Transverse colon (tissue), 4 donors: ENCODE data around the gene ADAM30. TPM values are rescaled to one million over a fixed set of nuclear protein-coding genes. Genes with fewer than 3 reads are reported as not detected.

Source experiments
- DNase-seq: peaks from one replicate; pipeline ENCODE4 v3.0.0-alpha.2; 2019
- H3K27ac ChIP-seq, 4 donors: fragments of 200-600 bp; sonication (generic); 2 replicates each; pipeline ENCODE4 v1.5.1; 2016 to 2018; ENCODE audit warnings: inconsistent platforms in 4 of 4
- H3K27me3 ChIP-seq: fragments of 200-600 bp; sonication (generic); 2 replicates; pipeline ENCODE4 v1.5.1; 2017; ENCODE audit warnings: inconsistent platforms
- H3K36me3 ChIP-seq, 4 donors: fragments of 200-600 bp; sonication (generic); 2 replicates each; pipeline ENCODE4 v1.5.1; 2017 to 2019; ENCODE audit warnings: inconsistent platforms in 4 of 4
- H3K4me1 ChIP-seq, 4 donors: fragments of 200-600 bp; sonication (generic); 2 replicates each; pipeline ENCODE4 v1.5.1; 2017 to 2020; ENCODE audit warnings: inconsistent platforms in 4 of 4
- H3K4me3 ChIP-seq, 4 donors: fragments of 200-600 bp; sonication (generic); 1 replicate in 1 of 4; 2 replicates in 3 of 4; pipeline versions ENCODE4 v1.5.1 to v1.6.1; 2017 to 2019; ENCODE audit warnings: inconsistent platforms in 4 of 4
- H3K9me3 ChIP-seq, 2 donors: fragments of 200-600 bp; sonication (generic); 2 replicates each; pipeline ENCODE4 v1.5.1; 2017 to 2019; ENCODE audit warnings: inconsistent platforms in 2 of 2
- CTCF ChIP-seq, 5 experiments: fragments of 200-600 bp in 3 of 5; fragments of 450-650 bp in 2 of 5; sonication (generic) in 3 of 5; IDR thresholded peaks; 1 replicate in 2 of 5; 2 replicates in 3 of 5; pipeline ENCODE4 v1.5.1; 2016 to 2017; ENCODE audit warnings: antibody characterized with exemption in 5 of 5, inconsistent platforms in 3 of 5, mild to moderate bottlenecking in 2 of 5, moderate library complexity in 1 of 5
- EP300 ChIP-seq: sonication (generic); formaldehyde crosslinking; IDR thresholded peaks from one replicate; pipeline ENCODE4 v1.6.1; 2017; ENCODE audit warnings: antibody characterized with exemption, low read depth
- POLR2A ChIP-seq: fragments of 450-650 bp; IDR thresholded peaks from one replicate; pipeline ENCODE4 v1.6.1; 2016; ENCODE audit warnings: antibody characterized with exemption, mild to moderate bottlenecking, moderate library complexity
- POLR2AphosphoS5 ChIP-seq, 3 donors: sonication (generic); formaldehyde crosslinking; IDR thresholded peaks; one replicate each; pipeline ENCODE4 v1.6.1; 2016; ENCODE audit warnings: antibody characterized with exemption in 3 of 3
- WGBS, 2 donors: methylation state at CpG; one replicate each; pipeline ENCODE4 v1.1.5; 2018; ENCODE audit warnings: low coverage in 1 of 2; 5-methylcytosine and 5-hydroxymethylcytosine counted together
- in situ Hi-C, 4 donors: fragments of 200-750 bp; cut with MboI; loops; one replicate each; pipeline versions ENCODE4 v1.15.0 to v1.15.1; 2017; ENCODE audit warnings: low sequenced_read_pairs in 3 of 4, low pct_ligation_motif_present in 1 of 4, low pct_unique_long_range_greater_than_20kb in 1 of 4
- intact Hi-C: fragments of 100-400 bp; cut with DNase I; formaldehyde crosslinking; loops from one replicate; pipeline ENCODE4 v1.15.1; 2023; ENCODE audit warnings: low total_unique reads
- total RNA-seq, 4 donors: library from RNA; depleted of rRNA; stranded (reverse); fragments of >200 nt; gene quantifications; one replicate each; pipeline ENCODE4 v1.1.0, GENCODE V29; 2016

ADAM30 gene
- total RNA-seq, 4 donors from 2014 or later, result not detected

GRCh38 chr1:119912963-119913362 is 16.6 kb upstream of the ADAM30 start:
- Histone ChIP-seq H3K36me3 (peaks cover 0 to 26% (median 3%) of the 10 kb centered on the region in 4 donors), H3K4me3 (no peak overlapping the region), H3K27me3 (no peaks in the 10 kb centered on the region), H3K9me3 (no peaks in the 10 kb centered on the region), H3K27ac (no peak overlapping the region), H3K4me1 (no peaks in the 10 kb centered on the region)
- intact Hi-C loops, result no loop called here
- DNase-seq, result no peak
- 91 to 100% methylated on average over 3 of the region's 3 CpGs for WGBS, 2 donors
- in situ Hi-C loops, result no loop called here
- no peak for TF ChIP-seq POLR2A
- no peak for TF ChIP-seq CTCF (IDR thresholded peaks at IDR 0.05)
- TF ChIP-seq POLR2AphosphoS5 (IDR thresholded peaks at IDR 0.05), result no peak
- no peak for TF ChIP-seq EP300

GRCh38 chr1:119911775-119912174 is 15.5 kb upstream of the ADAM30 start:
- no peak overlapping the region for H3K4me3 ChIP-seq
- 89 to 97% methylated on average over 2 of the region's 2 CpGs for WGBS, 2 donors
- H3K27me3 ChIP-seq, result no peaks in the 10 kb centered on the region
- H3K4me1 ChIP-seq, result no peaks in the 10 kb centered on the region
- H3K27ac ChIP-seq, result no peak overlapping the region
- in situ Hi-C loops, result no loop called here
- TF ChIP-seq POLR2AphosphoS5 (IDR thresholded peaks at IDR 0.05) (no peak), POLR2A (no peak), CTCF (IDR thresholded peaks at IDR 0.05) (no peak), EP300 (no peak)
- peaks cover 0 to 24% (median 3%) of the 10 kb centered on the region in 4 donors for H3K36me3 ChIP-seq
- no peaks in the 10 kb centered on the region for H3K9me3 ChIP-seq
- intact Hi-C loops, result no loop called here
- no peak for DNase-seq

GRCh38 chr1:119910618-119911017 is 14.3 kb upstream of the ADAM30 start:
- H3K4me3 ChIP-seq, result no peak overlapping the region
- no peaks in the 10 kb centered on the region for H3K9me3 ChIP-seq
- H3K4me1 ChIP-seq, result no peaks in the 10 kb centered on the region
- H3K27ac ChIP-seq, result no peak overlapping the region
- no peak for DNase-seq
- intact Hi-C loops (no loop called here), in situ Hi-C loops (no loop called here)
- no peaks in the 10 kb centered on the region for H3K27me3 ChIP-seq
- H3K36me3 ChIP-seq, result peaks cover 0 to 15% (median 0%) of the 10 kb centered on the region in 4 donors
- WGBS, 2 donors, result 78% methylated on average over 4 of the region's 4 CpGs; no CpG with 5 or more reads in 1 of the 2 donors
- no peak for TF ChIP-seq EP300
- no peak for TF ChIP-seq POLR2A
- no peak for TF ChIP-seq POLR2AphosphoS5 (IDR thresholded peaks at IDR 0.05)
- no peak for TF ChIP-seq CTCF (IDR thresholded peaks at IDR 0.05)

GRCh38 chr1:119909890-119910596 is 13.7 kb upstream of the ADAM30 start:
- in situ Hi-C loops, result no loop called here
- WGBS, 2 donors, result 69 to 79% methylated on average over 3 to 9 of the region's 9 CpGs
- Histone ChIP-seq H3K27me3 (no peaks in the 10 kb centered on the region), H3K9me3 (peaks cover 0 to 2% of the 10 kb centered on the region in 2 donors), H3K36me3 (peaks cover 0 to 9% (median 0%) of the 10 kb centered on the region in 4 donors), H3K4me3 (no peak overlapping the region), H3K4me1 (no peaks in the 10 kb centered on the region), H3K27ac (no peak overlapping the region)
- no peak for DNase-seq
- intact Hi-C loops, result no loop called here
- no peak for TF ChIP-seq POLR2A
- TF ChIP-seq CTCF (IDR thresholded peaks at IDR 0.05), result no peak
- no peak for TF ChIP-seq POLR2AphosphoS5 (IDR thresholded peaks at IDR 0.05)
- no peak for TF ChIP-seq EP300
